Measurements from ENCODE around the gene CADM3. TPM values are rescaled to one million over a fixed set of nuclear protein-coding genes. Genes with fewer than 3 reads are reported as not detected.

Gene CADM3
- total RNA-seq, 1 experiment from 2014 or later = 0.28 TPM

- DNase-seq (ENCODE audit: low read depth, low spot score) (no peak), ATAC-seq (no peak)
- H3K4me3 ChIP-seq (ENCODE audit: low read depth in 2 of 2, low read length in 2 of 2) = no peak overlapping the region
- H3K4me1 ChIP-seq (ENCODE audit: control insufficient read depth, insufficient read depth, low read length) = no peaks in the 10 kb centered on the region
- CTCF ChIA-PET = no interaction called here
- no peaks in the 10 kb centered on the region for H3K36me3 ChIP-seq (ENCODE audit: control insufficient read depth, insufficient read depth, low read length)
- no peaks in the 10 kb centered on the region for H3K9me3 ChIP-seq (ENCODE audit: control insufficient read depth, insufficient read depth, low read depth, low read length)
- H3K27me3 ChIP-seq (ENCODE audit: control insufficient read depth, insufficient read depth, low read length) = peaks cover 11% of the 10 kb centered on the region
- POLR2A ChIA-PET = no interaction called here
- TF ChIP-seq TCF7L2 (IDR thresholded peaks at IDR 0.05; ENCODE audit: low read depth, low read length) = no peak
- TF ChIP-seq REST (IDR thresholded peaks at IDR 0.05; ENCODE audit: insufficient read depth in 1 of 2, low read depth in 2 of 2, low read length in 1 of 2) = no peak
- TF ChIP-seq POLR2AphosphoS5 (IDR thresholded peaks at IDR 0.05; ENCODE audit: low read depth, low read length) = no peak
- TF ChIP-seq SIN3A (IDR thresholded peaks at IDR 0.05; ENCODE audit: borderline replicate concordance, insufficient read depth, low read depth, low read length) = no peak
- TF ChIP-seq CTCF (IDR thresholded peaks at IDR 0.05) = no peak
- in situ Hi-C loops (cut with HindIII; ENCODE audit: low pct_unique_long_range_greater_than_20kb, low sequenced_read_pairs) = no loop called here
- H3K27ac ChIP-seq (ENCODE audit: low read length) = no peak overlapping the region
- intact Hi-C loops (cut with micrococcal nuclease; ENCODE audit: unreplicated experiment) = no loop called here
- BruUV-seq (replicated peaks) = no TSS peak
These were observed 29.1 kb upstream of the CADM3 start for GRCh38 chr1:159142391-159142663.

GRCh38 chr1:159142726-159143510, 28.5 kb upstream of the CADM3 start:
- Histone ChIP-seq H3K4me1 (ENCODE audit: control insufficient read depth, insufficient read depth, low read length) (no peaks in the 10 kb centered on the region), H3K4me3 (ENCODE audit: low read depth in 2 of 2, low read length in 2 of 2) (no peak overlapping the region), H3K27me3 (ENCODE audit: control insufficient read depth, insufficient read depth, low read length) (peaks cover 11% of the 10 kb centered on the region), H3K27ac (ENCODE audit: low read length) (no peak overlapping the region), H3K36me3 (ENCODE audit: control insufficient read depth, insufficient read depth, low read length) (no peaks in the 10 kb centered on the region), H3K9me3 (ENCODE audit: control insufficient read depth, insufficient read depth, low read depth, low read length) (no peaks in the 10 kb centered on the region)
- BruUV-seq (replicated peaks) = no TSS peak
- in situ Hi-C loops (cut with HindIII; ENCODE audit: low pct_unique_long_range_greater_than_20kb, low sequenced_read_pairs) = no loop called here
- ATAC-seq (no peak), DNase-seq (ENCODE audit: low read depth, low spot score) (no peak)
- intact Hi-C loops (cut with micrococcal nuclease; ENCODE audit: unreplicated experiment) = no loop called here
- POLR2A ChIA-PET = no interaction called here
- no peak for TF ChIP-seq TCF7L2 (IDR thresholded peaks at IDR 0.05; ENCODE audit: low read depth, low read length)
- no peak for TF ChIP-seq CTCF (IDR thresholded peaks at IDR 0.05)
- CTCF ChIA-PET = interaction anchor here (0.5 kb wide), 1 partner anchor 1184 kb away, joined by 3 read pairs; no protein-coding TSS in a partner anchor
